Measurements from ENCODE around the gene MYO16. TPM values are rescaled to one million over a fixed set of nuclear protein-coding genes. Genes with fewer than 3 reads are reported as not detected.

Gene MYO16
- total RNA-seq, 1 donor from 2014 or later, result 1.2 TPM

DNA sequence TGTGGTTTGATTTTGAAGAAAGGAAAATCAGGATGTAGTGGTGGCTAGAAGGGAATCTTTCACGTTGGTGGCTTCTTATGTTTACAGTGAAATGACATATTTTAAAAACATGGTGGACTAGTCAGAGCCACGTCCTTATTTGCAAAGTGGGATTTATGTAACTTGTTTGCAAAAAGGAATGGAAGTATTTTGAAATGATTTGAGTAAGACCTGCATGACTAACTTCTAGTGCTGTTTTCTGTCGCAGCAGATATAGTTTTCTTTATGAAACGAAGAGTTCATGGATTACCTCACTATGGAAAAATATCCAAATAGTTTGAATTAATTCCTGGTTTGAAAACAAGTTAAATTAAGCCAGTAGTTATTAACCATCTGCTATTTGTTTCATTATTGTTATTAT, 476.5 kb downstream of the MYO16 start:
- TF ChIP-seq, protein P1, sequence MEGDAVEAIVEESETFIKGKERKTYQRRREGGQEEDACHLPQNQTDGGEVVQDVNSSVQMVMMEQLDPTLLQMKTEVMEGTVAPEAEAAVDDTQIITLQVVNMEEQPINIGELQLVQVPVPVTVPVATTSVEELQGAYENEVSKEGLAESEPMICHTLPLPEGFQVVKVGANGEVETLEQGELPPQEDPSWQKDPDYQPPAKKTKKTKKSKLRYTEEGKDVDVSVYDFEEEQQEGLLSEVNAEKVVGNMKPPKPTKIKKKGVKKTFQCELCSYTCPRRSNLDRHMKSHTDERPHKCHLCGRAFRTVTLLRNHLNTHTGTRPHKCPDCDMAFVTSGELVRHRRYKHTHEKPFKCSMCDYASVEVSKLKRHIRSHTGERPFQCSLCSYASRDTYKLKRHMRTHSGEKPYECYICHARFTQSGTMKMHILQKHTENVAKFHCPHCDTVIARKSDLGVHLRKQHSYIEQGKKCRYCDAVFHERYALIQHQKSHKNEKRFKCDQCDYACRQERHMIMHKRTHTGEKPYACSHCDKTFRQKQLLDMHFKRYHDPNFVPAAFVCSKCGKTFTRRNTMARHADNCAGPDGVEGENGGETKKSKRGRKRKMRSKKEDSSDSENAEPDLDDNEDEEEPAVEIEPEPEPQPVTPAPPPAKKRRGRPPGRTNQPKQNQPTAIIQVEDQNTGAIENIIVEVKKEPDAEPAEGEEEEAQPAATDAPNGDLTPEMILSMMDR (conservative IDR thresholded peaks at IDR 0.05; ENCODE audit: low read depth, low read length), result no peak
- DNase-seq (ENCODE audit: low read depth), result no peak

DNA sequence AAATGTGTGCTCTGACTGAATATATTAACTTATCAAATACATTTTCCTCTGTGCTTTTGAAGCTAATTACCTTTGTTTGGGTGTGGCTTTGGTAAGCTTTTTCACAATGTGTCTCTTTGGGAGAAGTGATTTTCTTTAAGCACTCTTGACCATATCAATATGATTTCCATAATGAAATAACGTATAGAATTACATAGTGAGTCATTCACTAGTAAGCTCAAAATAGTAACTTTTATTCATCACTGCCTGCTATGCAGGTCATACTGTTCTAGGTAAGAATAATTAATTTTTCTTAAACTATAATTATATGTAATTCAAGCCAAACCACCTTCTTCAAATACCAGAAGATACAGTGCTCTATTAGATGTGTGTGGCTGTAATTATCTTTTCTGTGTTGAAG, 480.7 kb downstream of the MYO16 start:
- TF ChIP-seq, protein P1 (conservative IDR thresholded peaks at IDR 0.05; ENCODE audit: low read depth, low read length), result no peak
- H3K4me3 ChIP-seq (ENCODE audit: low read depth, low read length), result no peak overlapping the region
- DNase-seq (ENCODE audit: low read depth), result no peak

More for the DNA sequence above, 476.5 kb downstream of the MYO16 start:
- no peak overlapping the region for H3K4me3 ChIP-seq (ENCODE audit: low read depth, low read length)

DNA sequence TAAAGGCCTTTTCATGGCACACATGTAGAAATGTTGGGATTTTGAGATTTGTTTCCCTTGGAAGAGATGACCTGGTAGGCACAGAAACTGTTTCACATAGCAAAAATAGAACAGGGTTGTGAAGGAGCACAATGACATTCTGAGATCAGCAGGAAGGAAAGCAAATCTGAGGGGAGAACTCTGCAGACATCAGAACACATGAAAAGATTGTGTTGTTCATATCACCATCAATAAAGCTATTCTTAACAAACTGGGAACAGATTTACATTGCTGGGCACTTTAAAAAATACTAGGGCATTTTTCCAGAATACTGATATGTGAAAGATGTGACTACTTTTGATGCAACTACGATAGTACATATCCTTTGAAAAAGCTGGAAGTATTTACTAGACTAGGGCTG, 481.7 kb downstream of the MYO16 start:
- TF ChIP-seq, protein P1 (conservative IDR thresholded peaks at IDR 0.05; ENCODE audit: low read depth, low read length), result no peak
- H3K4me3 ChIP-seq (ENCODE audit: low read depth, low read length), result no peak overlapping the region
- DNase-seq (ENCODE audit: low read depth), result no peak

DNA sequence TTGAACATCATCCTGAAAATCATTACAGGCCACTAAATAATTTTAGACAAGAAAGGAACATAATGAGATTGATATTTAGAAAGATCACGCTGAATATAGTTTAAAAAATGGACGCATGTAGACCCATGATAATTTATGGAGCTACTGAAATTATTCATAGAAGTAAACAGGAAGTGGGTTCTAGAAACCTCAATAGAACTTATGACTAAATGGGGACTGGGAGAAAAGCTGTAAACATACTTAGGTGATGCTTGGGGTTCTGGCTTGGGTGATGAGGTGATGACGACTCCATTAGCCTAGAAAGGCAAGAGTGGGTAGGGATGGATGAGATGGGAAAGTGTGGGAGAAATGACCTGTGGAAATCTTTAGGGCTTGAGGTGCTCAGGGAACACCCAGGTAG, 484.0 kb downstream of the MYO16 start:
- no peak for DNase-seq (ENCODE audit: low read depth)
- TF ChIP-seq, protein P1 (conservative IDR thresholded peaks at IDR 0.05; ENCODE audit: low read depth, low read length), result no peak
- no peak overlapping the region for H3K4me3 ChIP-seq (ENCODE audit: low read depth, low read length)

DNA sequence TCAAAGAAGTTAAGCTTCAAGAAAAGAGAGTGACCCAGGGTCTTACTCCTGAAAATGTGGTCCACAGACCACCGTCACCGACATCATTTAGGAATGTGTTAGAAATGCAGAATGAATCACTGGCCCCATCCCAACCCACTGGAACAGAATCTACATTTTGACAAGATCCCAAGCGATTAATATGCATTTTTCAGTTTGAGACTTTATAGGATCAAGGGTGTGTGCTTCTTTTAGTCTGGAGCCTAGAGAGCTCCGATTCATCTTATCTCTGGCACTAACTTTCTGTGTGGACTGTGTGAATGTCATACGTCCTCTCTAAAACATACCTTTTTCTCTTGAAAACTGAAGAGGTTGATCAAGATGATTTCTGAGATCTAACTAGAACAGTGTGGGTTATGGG, 484.8 kb downstream of the MYO16 start:
- no peak for DNase-seq (ENCODE audit: low read depth)
- no peak overlapping the region for H3K4me3 ChIP-seq (ENCODE audit: low read depth, low read length)
- TF ChIP-seq, protein P1 (conservative IDR thresholded peaks at IDR 0.05; ENCODE audit: low read depth, low read length), result no peak

DNA sequence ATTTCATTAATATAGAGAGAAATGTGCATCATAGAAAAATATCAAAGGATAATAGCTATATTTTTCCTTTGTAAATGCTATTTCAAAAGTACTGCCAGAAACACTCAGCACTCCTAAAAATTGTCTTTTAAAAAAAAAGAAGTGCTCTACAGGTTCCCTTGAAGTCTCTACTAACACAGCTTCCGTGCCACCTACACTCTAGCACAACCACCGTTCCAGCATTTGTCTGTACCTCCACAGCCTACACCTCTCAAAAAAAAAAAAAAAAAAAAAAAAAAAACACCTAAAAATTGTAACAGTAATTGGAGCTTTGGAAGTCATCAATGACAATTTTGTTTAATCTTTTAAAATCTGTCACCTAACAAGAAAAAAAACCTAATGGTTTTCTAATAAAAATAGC, 485.6 kb downstream of the MYO16 start:
- no peak overlapping the region for H3K4me3 ChIP-seq (ENCODE audit: low read depth, low read length)
- DNase-seq (ENCODE audit: low read depth), result no peak
- TF ChIP-seq, protein P1 (conservative IDR thresholded peaks at IDR 0.05; ENCODE audit: low read depth, low read length), result no peak

DNA sequence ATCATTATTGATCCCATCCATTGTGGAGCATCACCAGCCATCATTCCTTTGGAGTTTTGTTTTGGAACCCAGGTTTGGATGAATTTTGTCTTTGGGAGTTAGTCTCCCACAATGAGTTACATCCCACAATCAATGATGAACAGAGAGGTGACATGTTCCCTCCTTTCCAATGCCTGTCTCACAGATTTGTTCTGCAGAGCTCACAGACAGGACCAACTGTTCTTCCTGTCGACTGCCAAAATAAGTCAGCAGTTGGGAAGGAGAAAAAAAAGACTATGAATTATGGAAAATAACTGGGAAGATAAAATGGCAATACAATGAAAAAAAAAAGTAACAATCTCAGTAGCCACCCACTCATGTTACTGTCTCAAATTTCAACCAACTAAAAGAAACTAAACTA, 489.1 kb downstream of the MYO16 start:
- TF ChIP-seq, protein P1 (conservative IDR thresholded peaks at IDR 0.05; ENCODE audit: low read depth, low read length), result no peak
- H3K4me3 ChIP-seq (ENCODE audit: low read depth, low read length), result no peak overlapping the region
- no peak for DNase-seq (ENCODE audit: low read depth)
